Midbrain (tissue), 1 donor: ENCODE results near the gene CYREN.

Experiments
- DNase-seq: peaks from one replicate; lab custom pipeline; 2025; lab: John Stamatoyannopoulos, UW

The CYREN gene

DNA sequence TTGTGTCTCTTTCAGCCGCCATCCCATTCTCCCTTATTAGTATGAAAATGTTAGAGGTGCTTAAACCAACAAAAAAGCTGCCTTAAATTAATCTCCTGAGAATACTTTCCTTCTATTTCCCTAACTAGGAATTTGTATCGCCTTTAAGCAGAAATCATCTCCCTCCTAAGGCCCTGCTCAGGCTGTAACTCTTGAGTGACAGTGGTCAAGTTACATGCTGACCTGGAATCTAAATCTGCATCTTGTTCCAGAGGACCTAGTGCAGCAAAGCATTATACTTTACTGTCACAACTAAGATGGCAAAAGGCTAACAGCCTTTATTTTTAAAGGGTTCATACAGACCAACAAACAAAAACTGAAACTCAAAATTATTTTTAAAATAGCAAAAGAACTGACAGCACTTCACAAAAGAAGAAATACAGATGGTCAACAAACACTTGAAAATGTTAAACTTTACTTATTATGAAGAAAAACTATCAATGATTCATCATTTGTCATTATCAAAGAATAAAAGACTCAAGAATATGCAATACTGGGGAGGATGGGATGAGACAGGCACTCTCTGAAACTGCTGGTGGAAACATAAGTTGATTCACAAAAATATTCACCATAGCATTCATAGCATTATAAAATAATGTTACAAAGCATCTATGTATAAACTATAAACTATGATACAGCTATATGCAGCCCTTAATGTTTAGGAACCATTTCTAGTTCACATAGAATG is 11.0 kb downstream of the CYREN start:
- no peak for DNase-seq

DNA sequence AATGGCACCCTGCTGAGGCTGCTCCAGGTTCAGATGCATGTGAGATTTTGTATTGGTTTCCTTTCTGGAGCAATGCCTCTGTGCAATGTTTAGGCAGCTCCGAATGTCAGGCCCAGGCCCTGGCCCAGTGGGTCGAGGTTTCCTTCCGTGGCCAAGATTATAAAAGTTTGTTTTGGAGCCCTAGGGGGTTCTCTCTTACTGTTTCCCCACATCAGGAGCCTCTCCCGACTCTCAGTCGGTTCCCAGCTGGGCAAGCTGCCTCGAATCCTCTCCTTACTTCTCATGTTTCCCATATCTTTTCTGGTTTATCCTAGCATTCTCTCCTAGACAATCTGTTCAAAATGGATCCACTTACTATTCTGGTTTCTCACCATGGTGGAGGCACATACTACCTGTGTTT is 11.6 kb downstream of the CYREN start:
- no peak for DNase-seq

DNA sequence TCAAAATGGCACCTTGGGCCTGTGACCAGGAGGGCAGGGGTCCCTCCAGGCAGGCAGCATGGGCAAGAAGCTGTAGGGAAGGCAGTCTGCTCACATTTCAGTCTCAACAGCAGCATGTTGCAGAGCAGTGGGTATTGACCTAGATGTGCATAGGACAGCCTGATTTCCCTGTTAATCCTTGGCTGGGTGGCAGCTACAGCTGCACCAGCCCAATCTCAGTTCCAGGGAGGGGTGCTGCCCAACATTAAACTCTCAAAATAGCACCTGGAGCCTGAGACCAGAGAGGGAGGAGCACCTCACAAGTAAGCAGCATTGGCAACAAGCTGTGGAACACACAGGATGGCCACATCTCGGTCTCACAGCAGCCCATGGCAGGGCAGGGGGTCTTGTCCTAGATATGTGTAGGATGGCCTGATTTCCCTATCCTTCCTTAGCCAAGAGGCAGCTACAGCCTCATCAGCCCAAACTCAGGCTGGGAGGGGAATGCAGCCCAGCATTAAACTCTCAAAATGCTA is 12.3 kb downstream of the CYREN start:
- DNase-seq, result no peak

DNA sequence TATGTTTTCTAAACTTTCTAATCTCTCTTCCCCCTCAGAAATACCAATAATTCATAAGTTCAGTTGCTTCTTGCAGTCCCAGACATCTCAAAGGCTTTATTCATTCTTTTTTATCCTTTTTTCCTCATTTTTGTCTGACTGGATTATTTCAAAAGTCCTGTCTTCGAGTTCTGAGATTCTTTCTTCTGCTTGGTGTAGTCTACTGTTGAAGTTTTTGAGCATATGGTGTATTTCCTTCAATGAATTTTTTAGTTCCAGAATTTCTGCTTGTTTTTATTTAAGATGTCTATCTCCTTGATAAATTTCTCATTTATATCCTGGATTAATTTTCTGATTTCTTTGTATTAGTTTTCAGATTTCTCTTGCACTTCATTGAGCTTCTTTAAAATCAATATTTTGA is 14.2 kb downstream of the CYREN start:
- no peak for DNase-seq

DNA sequence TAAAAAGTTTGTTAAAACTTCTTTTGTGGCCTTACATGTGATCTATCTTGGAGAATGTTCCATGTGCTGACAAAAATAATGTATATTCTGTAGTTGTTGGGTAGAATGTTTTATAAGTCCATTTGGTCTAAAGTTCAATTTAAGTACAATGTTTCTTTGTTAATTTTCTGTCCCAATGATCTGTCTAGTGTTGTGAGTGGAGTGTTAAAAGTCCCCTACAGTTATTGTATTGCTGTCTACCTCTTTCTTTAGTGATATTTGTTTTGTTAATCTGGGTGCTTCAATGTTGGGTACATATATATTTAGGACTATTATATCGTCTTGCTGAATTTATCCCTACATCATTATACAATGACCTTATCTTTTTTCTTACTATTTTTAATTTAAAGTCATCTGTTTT is 15.8 kb downstream of the CYREN start:
- no peak for DNase-seq

DNA sequence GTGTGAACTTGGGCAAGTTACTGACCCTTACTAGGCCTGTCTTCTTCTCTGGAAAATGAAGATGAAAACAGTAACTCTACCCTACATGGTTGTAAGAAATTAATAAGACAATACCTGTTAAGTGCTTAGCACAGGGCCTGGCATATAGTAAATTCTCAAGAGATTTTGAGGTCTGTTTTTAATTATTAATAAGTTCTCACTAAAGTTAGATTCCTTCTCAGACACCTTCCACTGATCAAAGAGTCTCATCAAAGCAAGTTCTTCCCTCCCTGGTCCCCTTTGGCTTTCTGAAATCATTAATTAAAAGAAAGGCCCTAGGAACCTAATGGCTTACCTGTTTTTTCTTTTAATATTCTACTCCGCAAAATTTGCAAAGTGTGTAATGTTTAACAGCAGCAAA is 18.1 kb downstream of the CYREN start:
- DNase-seq, result no peak

DNA sequence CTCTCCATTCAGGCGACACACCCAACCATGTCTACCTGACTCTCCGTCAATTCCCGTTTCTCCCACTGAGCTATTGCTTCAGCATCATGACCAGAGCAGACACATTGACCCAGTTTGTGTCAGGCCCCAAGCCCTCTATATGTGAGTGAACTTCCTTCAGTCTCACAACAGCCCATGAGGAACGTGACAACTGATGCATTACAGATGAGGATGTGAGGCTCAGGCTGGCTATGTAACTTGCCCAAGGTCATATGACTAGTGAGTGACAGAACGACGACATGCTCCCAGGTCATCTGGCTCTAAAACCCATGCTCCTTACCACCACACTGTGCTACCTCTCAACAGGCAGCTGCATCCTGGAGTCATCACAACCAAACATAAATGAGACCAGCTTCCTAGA is 19.0 kb downstream of the CYREN start:
- no peak for DNase-seq

DNA sequence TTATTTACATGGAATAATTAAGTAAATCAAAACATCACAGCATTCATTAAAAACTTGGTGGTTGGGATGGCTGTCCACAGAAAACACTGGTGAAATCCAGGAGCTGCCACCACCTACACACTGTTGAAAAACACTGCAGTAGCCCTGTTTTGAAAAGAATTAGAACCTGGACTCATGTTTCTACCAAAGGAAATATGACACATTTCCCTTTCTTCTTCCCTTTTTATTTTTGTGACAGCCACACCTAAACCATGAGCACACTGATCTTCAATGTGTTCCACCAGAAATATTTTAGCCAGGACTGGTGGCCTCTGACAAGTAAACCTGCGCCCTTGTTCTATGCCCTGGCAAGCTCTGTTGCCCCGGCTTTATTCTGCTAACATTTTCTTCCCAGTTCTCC is 19.4 kb downstream of the CYREN start:
- DNase-seq, result no peak

DNA sequence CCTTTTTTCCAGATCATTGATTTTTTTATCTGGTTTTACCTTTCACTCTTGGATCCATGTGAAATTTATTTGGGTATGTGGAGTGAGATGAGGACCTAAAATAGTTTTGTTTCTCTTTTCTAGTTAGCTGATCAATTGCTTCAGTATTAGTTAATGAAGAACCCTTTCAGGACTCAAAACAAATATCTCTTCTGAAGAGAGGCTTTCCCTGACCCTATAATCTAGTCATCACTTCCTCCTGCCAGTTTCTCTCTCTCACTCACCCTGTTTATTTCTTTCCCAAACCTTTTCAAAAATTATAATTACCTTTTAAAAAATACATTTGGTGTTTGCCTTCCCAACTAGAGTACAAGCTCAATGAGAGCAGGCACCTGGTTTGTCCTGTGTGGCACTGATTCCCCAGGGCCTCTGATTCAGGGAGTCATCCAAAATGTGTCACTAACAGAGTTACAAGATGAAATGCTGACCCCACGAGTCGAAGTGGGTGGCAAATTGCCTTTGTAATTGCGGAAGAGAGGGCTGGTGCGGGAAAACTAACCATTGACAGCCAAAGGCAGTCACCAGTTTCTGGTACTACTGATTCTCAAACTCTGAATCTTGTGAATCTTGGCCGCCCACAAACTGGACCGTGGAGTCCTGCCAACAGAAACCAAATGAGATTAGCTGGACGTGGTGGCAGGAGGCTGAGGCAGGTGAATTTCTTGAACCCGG is 20.3 kb downstream of the CYREN start:
- DNase-seq, result no peak

DNA sequence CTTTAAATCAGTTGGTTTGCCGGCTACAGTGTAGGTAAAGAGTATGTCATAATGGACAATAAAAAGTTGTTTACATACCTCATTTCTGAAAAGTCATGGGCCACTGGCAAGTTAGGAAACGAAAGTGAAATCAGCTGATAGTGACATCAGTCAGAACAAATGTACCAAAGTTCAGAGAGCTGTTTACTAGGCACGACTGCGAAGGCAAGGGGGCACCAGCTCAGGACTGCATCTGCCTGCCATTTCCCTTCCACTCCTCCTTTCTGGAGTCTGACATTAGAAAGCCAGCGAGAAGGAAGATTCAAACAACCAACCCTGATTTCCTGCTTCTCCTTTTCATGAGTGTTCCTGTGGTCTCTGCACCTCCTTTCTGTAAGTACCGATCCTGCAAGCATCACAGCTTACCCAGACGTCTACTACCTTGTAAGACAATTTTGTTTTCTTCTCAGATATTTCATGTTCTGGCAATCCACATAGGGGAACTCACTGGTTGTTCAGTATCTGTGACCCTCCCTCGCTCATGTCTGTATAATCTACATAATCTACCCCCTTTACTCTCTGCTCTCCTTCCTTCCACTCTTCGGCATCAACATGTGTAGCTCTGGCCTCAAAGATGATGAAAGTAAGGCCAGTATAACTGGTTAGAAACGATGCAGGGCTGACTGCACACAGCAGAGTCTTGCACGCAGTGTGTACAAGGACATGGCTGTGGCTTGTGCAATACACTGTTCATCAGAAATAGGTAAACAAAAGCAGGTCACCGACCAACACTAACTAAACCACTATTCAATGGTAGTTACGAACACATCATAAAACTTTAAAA is 22.4 kb downstream of the CYREN start, which contains the start of gene TMEM140:
TMEM140 (plus strand) TSS at position 174 of the 823 bp plus-strand sequence. CDS start 16,370 bp downstream, outside the sequence.
- peak; percentile 62 for DNase-seq

DNA sequence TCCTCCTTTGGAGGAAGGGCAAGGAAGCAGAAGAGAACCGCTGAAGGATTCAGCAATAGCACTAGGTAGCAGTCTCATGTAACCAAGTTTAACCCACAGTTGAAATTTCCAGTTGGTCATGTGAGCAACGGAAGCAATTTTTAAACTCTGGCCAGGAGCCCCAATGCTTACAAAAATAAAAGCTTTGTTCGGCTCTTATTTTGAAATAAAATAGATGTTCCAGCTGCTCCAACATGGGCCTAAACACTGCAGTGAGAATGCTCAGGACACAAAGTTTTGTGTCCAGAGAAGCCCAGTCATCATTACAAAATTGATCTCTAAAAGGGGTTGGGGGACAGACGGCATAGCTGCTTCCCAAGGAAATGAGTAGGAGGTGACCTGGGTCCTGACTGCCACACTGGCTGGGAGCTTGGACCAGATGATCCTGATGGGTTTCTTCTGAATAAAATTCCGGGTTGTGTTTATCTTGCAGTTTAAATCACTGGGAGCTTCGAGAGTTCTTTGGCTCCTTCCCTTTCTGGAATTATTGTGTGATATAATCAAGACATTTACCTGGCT is 23.1 kb downstream of the CYREN start:
- peak; percentile 65 for DNase-seq

DNA sequence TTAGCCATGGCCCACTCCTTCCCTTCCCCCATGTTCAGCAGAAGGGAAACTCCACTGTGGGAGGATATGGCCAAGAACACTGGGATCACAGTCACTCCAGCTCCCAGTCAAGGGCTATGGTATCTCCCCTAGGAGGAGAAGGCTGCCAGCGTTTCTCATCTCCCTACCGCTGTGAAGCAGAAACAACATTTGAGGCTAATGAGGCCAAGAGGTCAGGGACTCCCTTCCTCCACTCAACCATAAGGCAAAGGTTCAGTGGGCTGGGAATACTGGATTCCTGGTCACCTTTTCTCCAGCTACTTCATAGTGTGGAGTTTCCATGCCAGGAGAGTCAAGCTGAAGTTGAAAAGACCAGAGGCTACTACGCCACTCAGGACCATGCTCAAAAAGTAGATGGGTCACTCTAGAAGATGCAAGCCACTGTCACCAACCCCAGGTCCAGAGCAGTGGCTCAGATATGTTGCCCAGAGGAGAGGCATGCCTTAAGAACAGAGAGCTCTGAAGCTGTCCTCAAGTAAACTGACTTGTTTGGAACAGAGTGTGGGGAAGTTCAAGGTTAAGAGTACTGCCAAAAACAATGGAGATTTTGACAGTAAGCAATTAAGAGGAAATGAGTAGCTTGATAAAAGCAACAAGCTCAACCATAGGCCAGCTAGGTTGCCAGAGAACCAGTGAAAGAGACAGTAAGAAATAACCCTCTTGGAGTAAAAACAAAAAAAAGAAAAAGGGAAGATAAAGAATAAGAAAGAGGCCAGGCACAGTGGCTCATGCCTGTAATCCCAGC is 26.4 kb downstream of the CYREN start:
- DNase-seq, result no peak

DNA sequence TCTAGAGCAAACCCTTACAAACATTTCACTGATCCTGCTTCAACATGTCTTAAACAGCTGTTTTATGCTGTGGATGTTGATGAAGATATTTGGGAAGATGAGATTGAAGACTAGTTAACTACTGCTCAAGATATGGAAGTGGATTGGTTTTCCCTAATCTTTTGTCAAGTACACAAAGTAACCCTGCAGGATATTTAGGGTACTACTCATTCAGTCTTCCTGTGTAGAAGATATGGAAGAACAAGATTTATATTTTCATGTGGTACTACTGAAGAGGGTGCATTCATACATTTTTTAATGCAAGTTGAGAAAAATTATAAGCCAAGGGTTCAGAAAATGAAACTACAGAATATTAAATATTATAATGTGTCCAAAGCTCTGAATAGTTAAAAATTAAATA is 40.9 kb downstream of the CYREN start:
- no peak for DNase-seq

DNA sequence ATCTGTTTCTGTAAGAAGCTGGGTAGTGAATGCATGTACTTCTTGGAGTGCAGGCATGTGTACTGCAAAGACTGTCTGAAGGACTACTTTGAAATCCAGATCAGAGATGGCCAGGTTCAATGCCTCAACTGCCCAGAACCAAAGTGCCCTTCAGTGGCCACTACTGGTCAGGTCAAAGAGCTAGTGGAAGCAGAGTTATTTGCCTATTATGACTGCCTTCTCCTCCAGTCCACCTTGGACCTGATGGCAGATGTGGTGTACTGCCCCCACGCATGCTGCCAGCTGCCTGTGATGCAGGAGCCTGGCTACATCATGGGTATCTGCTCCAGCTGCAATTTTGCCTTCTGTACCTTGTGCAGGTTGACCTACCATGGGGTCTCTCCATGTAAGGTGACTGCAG is 41.6 kb downstream of the CYREN start:
- DNase-seq, result no peak

DNA sequence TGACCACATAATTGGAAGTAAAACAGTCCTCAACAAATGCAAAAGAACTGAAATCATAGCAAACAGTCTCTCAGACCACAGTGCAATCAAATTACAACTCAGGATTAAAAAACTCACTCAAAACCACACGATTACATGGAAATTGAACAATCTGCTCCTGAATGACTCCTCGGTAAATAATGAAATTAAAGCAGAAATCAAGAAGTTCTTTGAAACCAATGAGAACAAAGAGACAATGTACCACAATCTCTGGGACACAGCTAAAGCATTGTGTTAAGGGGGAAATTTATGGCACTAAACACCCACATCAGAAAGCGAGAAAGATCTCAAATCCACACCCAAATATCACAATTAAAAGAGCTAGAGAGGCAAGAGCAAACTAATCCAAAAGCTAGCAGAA is 45.9 kb downstream of the CYREN start:
- DNase-seq, result peak; percentile 17

DNA sequence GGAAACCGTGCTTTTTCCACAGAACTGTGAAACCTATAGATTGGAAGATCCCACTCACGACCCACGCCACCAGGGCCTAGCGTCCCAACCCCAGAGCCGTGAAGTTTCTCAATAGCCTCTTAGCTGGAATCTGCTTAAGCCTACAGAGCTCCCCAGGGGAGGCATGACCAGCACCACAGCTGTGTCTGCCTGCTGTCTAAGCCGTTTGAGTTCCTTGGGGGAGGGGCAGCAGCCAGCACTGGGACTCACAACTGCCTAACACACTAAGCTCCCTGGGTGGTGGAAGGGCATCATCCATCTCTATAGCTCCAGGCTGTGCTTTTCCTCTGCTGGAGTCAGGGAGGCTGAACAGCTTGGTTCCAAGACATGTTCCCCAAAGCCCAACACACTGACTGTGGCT is 48.6 kb downstream of the CYREN start:
- DNase-seq, result no peak

DNA sequence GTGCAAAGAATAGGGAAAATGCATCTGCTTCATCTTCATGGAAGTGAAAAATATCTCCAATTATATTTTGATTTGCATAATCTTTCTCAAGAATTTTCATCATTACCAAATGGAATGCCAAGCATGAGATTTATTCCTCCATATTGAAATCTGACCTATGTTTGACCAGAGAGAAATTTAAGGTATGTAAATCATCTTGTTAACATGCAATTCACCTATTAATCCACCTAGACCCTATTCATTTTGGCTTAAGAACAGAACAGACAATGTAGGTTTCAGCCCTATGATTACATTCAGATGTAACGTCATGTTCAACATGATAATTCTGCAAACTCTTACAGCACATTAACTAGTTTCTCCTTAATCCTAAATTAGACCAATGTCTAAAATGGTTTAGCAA is 53.4 kb downstream of the CYREN start:
- no peak for DNase-seq
